Cardiac ventricle fibroblast (primary cell): ENCODE data around the gene SPNS3. TPM values are rescaled to one million over a fixed set of nuclear protein-coding genes. Genes with fewer than 3 reads are reported as not detected.

Experiments used
- total RNA-seq: library from RNA; depleted of rRNA; stranded (reverse); fragments of >200 nt; gene quantifications from 2 replicates; pipeline ENCODE4 v1.2.3, GENCODE V29; 2015

The SPNS3 gene
- total RNA-seq: not detected in 2 replicates

GRCh38 chr17:4433515-4434031 lies at the start of gene SPNS3:
SPNS3 (plus strand) TSS chr17:4433940; CDS start chr17:4433968, 28 bp downstream.

DNA sequence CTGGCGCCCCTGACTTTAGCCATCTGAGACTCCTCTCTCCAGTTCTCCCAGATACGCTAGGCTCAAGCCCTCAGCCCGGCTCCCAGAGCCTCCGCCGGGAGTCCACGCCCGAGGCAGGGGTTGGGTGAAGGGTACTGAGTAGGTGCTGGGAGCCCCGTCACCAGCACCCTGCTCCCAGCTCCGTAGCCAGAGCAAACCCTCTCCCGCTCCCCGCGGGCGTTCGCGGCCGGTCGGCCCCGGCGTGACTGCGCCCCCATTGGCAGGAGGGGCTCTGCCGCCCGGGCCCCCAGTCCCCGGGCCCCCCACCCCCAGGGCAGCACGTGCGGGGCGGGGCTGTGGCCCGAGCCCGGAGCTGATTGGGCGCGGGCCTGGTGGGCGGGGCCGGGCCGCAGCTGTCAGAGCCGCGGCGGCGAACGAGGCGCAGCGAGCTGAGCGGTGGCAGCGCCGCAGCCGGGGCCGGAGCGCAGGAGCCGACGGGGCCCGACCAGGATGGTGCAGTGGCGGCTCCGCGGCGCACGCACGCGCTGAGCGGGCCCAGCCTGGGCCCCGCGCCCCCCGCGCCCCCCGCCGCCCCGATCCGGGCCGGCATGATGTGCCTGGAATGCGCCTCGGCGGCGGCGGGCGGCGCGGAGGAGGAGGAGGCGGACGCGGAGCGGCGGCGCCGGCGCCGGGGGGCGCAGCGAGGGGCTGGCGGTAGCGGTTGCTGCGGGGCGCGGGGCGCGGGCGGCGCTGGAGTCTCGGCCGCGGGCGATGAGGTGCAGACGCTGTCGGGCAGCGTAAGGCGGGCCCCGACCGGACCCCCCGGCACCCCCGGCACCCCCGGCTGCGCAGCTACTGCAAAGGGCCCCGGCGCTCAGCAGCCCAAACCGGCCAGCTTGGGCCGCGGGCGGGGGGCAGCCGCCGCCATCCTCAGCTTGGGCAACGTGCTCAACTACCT lies 65.0 kb downstream of the SPNS3 start, which contains the start of gene SPNS2:
SPNS2 (plus strand) TSS at position 421 of the 937 bp plus-strand sequence; CDS start at position 588, 167 bp downstream.

Other genes starting within 250 kb of the SPNS3 start
- gene ANKFY1, start 170.0 kb upstream of the SPNS3 start, total RNA-seq: 39.3 and 39.6 TPM in 2 replicates
- gene UBE2G1, start 67.3 kb upstream of the SPNS3 start, total RNA-seq: 27.8 and 37.3 TPM in 2 replicates
- 0.24 TPM in 1 of 2 replicates, not detected in the other for gene SPNS2, start 64.9 kb downstream of the SPNS3 start, total RNA-seq
- gene MYBBP1A, start 121.4 kb downstream of the SPNS3 start, total RNA-seq: 49.3 and 58.6 TPM in 2 replicates
- not detected in 2 replicates for gene GGT6, start 126.6 kb downstream of the SPNS3 start, total RNA-seq
- gene SMTNL2, start 150.6 kb downstream of the SPNS3 start, total RNA-seq: not detected in 2 replicates
- gene ALOX15, start 207.7 kb downstream of the SPNS3 start, total RNA-seq: 0.06 TPM in 1 of 2 replicates, not detected in the other